Measurements from ENCODE around the gene SFMBT2. TPM values are rescaled to one million over a fixed set of nuclear protein-coding genes. Genes with fewer than 3 reads are reported as not detected.

SFMBT2 gene
- polyA plus RNA-seq, 2 of the 4 experiments (the other 2 are of a cell fraction), result 9.6 to 10.2 TPM

DNA sequence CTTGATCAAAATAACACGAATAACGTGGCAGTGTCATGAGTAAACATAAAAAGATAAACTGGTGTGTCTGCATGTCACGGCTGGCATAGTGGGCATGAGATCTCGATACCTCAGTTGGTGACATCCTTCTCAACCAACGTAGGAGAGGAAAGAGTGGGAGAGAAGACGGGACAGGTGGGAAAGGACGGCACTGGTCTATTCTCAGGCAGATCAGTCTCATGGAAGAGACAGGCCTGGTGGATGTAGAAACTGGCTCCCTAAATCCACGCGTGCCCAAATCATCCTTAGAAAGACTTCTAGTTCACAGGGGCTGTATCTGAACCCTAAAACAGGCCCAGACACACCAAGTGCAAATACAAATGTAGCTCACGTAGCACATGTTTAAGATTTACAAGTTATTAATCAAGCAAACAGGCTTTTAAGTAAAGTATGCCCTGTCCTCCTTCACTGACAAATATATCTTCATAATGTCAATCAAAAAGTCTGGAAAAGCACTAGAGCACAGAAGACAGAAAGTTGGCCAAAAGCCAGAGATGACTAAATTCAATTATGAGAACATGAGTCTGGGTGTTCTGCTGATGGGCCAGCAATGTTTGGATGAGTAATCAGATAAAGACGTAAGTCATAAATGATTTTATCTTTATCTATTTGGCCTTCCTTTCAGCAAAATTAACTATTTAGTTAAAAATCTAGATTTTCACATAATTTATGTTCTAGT lies 56.3 kb downstream of the SFMBT2 start (continued):
- TF ChIP-seq, protein P1, sequence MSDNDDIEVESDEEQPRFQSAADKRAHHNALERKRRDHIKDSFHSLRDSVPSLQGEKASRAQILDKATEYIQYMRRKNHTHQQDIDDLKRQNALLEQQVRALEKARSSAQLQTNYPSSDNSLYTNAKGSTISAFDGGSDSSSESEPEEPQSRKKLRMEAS (IDR thresholded peaks at IDR 0.05), result peak; percentile 76
- TF ChIP-seq ESRRA (IDR thresholded peaks at IDR 0.05; ENCODE audit: borderline replicate concordance, low read length), result no peak
- TF ChIP-seq RARB (CRISPR knock-in tag; IDR thresholded peaks at IDR 0.05), result no peak
- TF ChIP-seq, protein P2, sequence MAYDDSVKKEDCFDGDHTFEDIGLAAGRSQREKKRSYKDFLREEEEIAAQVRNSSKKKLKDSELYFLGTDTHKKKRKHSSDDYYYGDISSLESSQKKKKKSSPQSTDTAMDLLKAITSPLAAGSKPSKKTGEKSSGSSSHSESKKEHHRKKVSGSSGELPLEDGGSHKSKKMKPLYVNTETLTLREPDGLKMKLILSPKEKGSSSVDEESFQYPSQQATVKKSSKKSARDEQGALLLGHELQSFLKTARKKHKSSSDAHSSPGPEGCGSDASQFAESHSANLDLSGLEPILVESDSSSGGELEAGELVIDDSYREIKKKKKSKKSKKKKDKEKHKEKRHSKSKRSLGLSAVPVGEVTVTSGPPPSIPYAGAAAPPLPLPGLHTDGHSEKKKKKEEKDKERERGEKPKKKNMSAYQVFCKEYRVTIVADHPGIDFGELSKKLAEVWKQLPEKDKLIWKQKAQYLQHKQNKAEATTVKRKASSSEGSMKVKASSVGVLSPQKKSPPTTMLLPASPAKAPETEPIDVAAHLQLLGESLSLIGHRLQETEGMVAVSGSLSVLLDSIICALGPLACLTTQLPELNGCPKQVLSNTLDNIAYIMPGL (CRISPR knock-in tag; IDR thresholded peaks at IDR 0.05; ENCODE audit: borderline replicate concordance), result no peak
- peak; percentile 29 to 41; a peak in 2 of 5 replicates for TF ChIP-seq RAD21 (conservative IDR thresholded peaks at IDR 0.05 in 1 of 2, IDR thresholded peaks at IDR 0.05 in 1 of 2)
- TF ChIP-seq, protein P3, sequence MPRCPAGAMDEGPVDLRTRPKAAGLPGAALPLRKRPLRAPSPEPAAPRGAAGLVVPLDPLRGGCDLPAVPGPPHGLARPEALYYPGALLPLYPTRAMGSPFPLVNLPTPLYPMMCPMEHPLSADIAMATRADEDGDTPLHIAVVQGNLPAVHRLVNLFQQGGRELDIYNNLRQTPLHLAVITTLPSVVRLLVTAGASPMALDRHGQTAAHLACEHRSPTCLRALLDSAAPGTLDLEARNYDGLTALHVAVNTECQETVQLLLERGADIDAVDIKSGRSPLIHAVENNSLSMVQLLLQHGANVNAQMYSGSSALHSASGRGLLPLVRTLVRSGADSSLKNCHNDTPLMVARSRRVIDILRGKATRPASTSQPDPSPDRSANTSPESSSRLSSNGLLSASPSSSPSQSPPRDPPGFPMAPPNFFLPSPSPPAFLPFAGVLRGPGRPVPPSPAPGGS (IDR thresholded peaks at IDR 0.05), result peak; percentile 52; the same call in 1 of the 3 replicates
- TF ChIP-seq HOXB13 (CRISPR knock-in tag; IDR thresholded peaks at IDR 0.05; ENCODE audit: low read depth), result no peak
- no peak for TF ChIP-seq MAZ (IDR thresholded peaks at IDR 0.05; ENCODE audit: borderline replicate concordance, low read depth, low read length)
- TF ChIP-seq POLR2AphosphoS2 (conservative IDR thresholded peaks at IDR 0.05; ENCODE audit: low read length), result no peak
- no peak for TF ChIP-seq HDAC2 (IDR thresholded peaks at IDR 0.05)
- no peak for TF ChIP-seq HOXB5 (CRISPR knock-in tag; IDR thresholded peaks at IDR 0.05)
- TF ChIP-seq BHLHE40 (IDR thresholded peaks at IDR 0.05; ENCODE audit: low read depth, low read length), result no peak
- TF ChIP-seq ZFP36 (IDR thresholded peaks at IDR 0.05; ENCODE audit: borderline replicate concordance, partially characterized antibody), result no peak
- TF ChIP-seq POLR2A (IDR thresholded peaks at IDR 0.05; ENCODE audit: low read length), result no peak

DNA sequence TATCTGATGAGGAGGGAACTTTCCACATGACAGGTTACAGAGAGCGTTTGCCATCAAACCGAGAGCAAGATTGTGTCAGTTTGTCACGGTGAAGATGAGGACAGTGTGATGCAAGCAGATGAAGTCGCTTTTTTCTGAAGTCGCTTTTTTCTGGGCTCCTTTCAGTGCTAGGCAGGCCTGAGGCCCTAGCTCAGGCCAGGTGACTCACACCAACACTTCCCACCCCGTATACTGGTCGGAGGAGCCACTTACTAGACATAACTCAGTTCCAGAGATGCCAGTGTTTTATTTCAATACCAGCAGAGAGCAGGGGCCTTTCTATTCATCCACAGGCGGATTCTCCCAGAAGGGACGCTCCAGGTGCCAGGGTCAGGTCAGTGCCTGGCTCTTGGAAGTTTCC lies 58.9 kb downstream of the SFMBT2 start:
- H3K27ac ChIP-seq, result peak overlapping the region; percentile 32 to 83; a peak in 5 of 6 replicates
- ChIA-PET CTCF (interaction anchor here (1.3 to 2.8 kb wide), 4 partner anchors 11 to 230 kb away, joined by 3 to 14 read pairs (median 4); no protein-coding TSS in a partner anchor), POLR2A (interaction anchor here (0.8 kb wide), 1 partner anchor 41 kb away, joined by 3 read pairs; no protein-coding TSS in a partner anchor)
- no peak overlapping the region for H3K4me3 ChIP-seq
- H3K4me1 ChIP-seq, result peaks cover 36% of the 10 kb centered on the region
- DNase-seq (ENCODE audit: low read depth in 1 of 2, low spot score in 1 of 2) (no peak), ATAC-seq (peak; percentile 48 to 51; a peak in 3 of 6 replicates), FAIRE-seq (no peak)
- TF ChIP-seq POLR2AphosphoS2 (conservative IDR thresholded peaks at IDR 0.05; ENCODE audit: low read length) (no peak), ZC3H11A (IDR thresholded peaks at IDR 0.05) (no peak), HEYL (CRISPR knock-in tag; IDR thresholded peaks at IDR 0.05) (no peak), TP53 (CRISPR knock-in tag; IDR thresholded peaks at IDR 0.05) (no peak)
- TF ChIP-seq, protein P4, sequence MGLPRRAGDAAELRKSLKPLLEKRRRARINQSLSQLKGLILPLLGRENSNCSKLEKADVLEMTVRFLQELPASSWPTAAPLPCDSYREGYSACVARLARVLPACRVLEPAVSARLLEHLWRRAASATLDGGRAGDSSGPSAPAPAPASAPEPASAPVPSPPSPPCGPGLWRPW (IDR thresholded peaks at IDR 0.05), result no peak
- no peak overlapping the region for H3K4me2 ChIP-seq
- no peaks in the 10 kb centered on the region for H3K9me3 ChIP-seq
- WGBS (ENCODE audit: missing lambda C conversion rate), result 63% methylated on average over 9 of the region's 9 CpGs

DNA sequence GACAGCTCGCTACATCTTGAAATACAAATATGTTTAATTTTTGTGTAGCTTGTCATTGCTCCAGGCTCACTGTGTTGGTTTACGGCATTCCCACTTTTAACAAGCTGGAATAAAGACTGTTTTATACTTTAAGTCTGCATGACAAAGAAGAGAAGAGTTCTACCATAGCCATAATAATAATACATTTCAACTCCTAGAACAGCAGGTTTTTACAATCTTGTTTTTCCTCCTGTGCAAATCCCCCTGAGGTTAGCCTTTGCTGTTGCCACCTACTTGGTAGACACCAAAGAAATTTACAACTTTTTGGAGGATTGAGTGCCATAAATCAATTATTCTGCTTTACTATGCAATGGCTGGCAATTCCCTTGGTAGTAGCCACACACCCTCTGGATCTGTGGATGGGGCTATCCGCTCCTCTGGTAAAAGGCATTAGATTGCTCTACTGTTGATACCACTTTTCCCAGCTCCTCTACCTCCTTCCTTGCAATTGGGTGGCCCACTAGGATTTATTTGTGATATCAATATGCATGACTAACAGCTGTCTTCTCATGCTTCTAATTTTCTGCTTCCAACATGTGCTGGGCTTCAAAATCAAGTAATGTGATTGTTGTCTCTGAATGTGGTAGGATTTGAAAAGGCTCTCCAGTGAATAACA lies 60.2 kb downstream of the SFMBT2 start:
- Histone ChIP-seq H3K4me2 (no peak overlapping the region), H3K4me3 (no peak overlapping the region), H3K9me3 (no peaks in the 10 kb centered on the region), H3K27ac (peak overlapping the region in 1 of 2 experiments; percentile 83; a peak in 2 of 6 replicates), H3K4me1 (peaks cover 30% of the 10 kb centered on the region)
- no peak for ATAC-seq
- ChIA-PET POLR2A (no interaction called here), CTCF (interaction anchor here (1.0 to 2.8 kb wide), 3 partner anchors 9 to 35 kb away, joined by 3 to 14 read pairs (median 4); no protein-coding TSS in a partner anchor)
- TF ChIP-seq, protein P3 (IDR thresholded peaks at IDR 0.05), result no peak
- TF ChIP-seq, protein P1 (IDR thresholded peaks at IDR 0.05), result no peak
- TF ChIP-seq RFX5 (IDR thresholded peaks at IDR 0.05), result no peak
- TF ChIP-seq HOXB5 (CRISPR knock-in tag; IDR thresholded peaks at IDR 0.05), result no peak
- no peak for TF ChIP-seq SMC3 (IDR thresholded peaks at IDR 0.05)
- TF ChIP-seq TP53 (CRISPR knock-in tag; IDR thresholded peaks at IDR 0.05), result no peak
- TF ChIP-seq, protein P5, sequence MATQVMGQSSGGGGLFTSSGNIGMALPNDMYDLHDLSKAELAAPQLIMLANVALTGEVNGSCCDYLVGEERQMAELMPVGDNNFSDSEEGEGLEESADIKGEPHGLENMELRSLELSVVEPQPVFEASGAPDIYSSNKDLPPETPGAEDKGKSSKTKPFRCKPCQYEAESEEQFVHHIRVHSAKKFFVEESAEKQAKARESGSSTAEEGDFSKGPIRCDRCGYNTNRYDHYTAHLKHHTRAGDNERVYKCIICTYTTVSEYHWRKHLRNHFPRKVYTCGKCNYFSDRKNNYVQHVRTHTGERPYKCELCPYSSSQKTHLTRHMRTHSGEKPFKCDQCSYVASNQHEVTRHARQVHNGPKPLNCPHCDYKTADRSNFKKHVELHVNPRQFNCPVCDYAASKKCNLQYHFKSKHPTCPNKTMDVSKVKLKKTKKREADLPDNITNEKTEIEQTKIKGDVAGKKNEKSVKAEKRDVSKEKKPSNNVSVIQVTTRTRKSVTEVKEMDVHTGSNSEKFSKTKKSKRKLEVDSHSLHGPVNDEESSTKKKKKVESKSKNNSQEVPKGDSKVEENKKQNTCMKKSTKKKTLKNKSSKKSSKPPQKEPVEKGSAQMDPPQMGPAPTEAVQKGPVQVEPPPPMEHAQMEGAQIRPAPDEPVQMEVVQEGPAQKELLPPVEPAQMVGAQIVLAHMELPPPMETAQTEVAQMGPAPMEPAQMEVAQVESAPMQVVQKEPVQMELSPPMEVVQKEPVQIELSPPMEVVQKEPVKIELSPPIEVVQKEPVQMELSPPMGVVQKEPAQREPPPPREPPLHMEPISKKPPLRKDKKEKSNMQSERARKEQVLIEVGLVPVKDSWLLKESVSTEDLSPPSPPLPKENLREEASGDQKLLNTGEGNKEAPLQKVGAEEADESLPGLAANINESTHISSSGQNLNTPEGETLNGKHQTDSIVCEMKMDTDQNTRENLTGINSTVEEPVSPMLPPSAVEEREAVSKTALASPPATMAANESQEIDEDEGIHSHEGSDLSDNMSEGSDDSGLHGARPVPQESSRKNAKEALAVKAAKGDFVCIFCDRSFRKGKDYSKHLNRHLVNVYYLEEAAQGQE (IDR thresholded peaks at IDR 0.05), result no peak
- no peak for DNase-seq (ENCODE audit: low read depth in 1 of 2, low spot score in 1 of 2)
- 93% methylated on average over 3 of the region's 3 CpGs for WGBS (ENCODE audit: missing lambda C conversion rate)
- no peak for FAIRE-seq
